ENCODE results near the gene JUND. TPM values are rescaled to one million over a fixed set of nuclear protein-coding genes. Genes with fewer than 3 reads are reported as not detected.

The JUND gene
- total RNA-seq, 4 donors from 2014 or later = 193 to 394 (median 316) TPM

DNA sequence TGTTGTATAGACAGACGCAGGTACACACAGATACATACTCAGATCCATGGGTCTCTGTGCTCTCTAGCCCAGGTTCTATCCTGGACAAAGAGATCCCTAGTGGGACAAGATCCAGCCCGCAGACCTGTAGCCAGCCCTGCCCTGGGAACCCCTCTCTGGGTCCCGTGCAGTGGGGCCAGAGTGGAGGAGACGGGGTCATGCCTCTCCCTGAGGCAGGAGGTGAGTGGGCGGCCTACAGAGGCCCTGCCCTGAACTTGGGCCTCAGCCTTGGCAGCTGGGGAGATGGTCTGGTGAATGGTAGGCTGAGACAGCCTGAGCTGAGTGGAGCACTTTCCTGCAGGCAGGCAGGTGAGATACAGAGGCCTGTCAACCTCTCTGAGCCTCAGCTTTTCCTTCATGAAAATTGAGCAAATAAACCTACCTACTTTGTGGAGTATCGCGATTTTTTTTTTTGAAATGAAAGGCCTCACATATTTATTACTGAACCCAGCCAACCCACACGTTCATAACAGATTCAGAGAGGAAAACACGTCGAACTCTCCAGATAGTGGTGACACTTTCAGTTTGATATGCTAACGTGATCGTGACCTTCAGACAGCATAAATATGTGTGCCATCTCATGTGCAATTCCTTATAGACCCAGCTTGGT lies 3.4 kb upstream of the JUND start:
- H3K9me3 ChIP-seq = no peaks in the 10 kb centered on the region
- no peak overlapping the region for H3K4me3 ChIP-seq (replicated peaks in 1 of 3)
- no peaks in the 10 kb centered on the region for H3K27me3 ChIP-seq
- peaks cover 7 to 9% of the 10 kb centered on the region in 2 donors for H3K4me1 ChIP-seq
- H3K36me3 ChIP-seq = peaks cover 0 to 6% of the 10 kb centered on the region in 2 donors
- intact Hi-C loops (cut with DNase I) = no loop called here
- no peak overlapping the region for H3K27ac ChIP-seq
- TF ChIP-seq POLR2A (IDR thresholded peaks at IDR 0.05) (no peak), CTCF (IDR thresholded peaks at IDR 0.05) (no peak)
- WGBS, 2 donors = 77 to 81% methylated on average over 10 to 12 of the region's 12 CpGs
- DNase-seq = no peak

GRCh38 chr19:18283338-18283737 lies 1.9 kb upstream of the JUND start:
- no peak overlapping the region for H3K4me3 ChIP-seq (replicated peaks in 1 of 3)
- no peaks in the 10 kb centered on the region for H3K27me3 ChIP-seq
- DNase-seq = no peak
- TF ChIP-seq POLR2A (IDR thresholded peaks at IDR 0.05) (no peak), CTCF (IDR thresholded peaks at IDR 0.05) (no peak)
- peak overlapping the region in 2 of 3 donors; percentile 99 to 100 for H3K27ac ChIP-seq
- peaks cover 16 to 17% of the 10 kb centered on the region in 2 donors for H3K4me1 ChIP-seq
- intact Hi-C loops (cut with DNase I) = no loop called here
- no peaks in the 10 kb centered on the region for H3K9me3 ChIP-seq
- 94 to 95% methylated on average over 5 of the region's 5 CpGs for WGBS, 2 donors
- H3K36me3 ChIP-seq = peaks cover 7 to 12% of the 10 kb centered on the region in 2 donors

- H3K9me3 ChIP-seq = no peaks in the 10 kb centered on the region
- intact Hi-C loops (cut with DNase I) = no loop called here
- no peaks in the 10 kb centered on the region for H3K27me3 ChIP-seq
- H3K4me3 ChIP-seq (replicated peaks in 1 of 3) = peak overlapping the region in 1 of 3 donors; percentile 47
- no peak for DNase-seq
- H3K36me3 ChIP-seq = peaks cover 11 to 12% of the 10 kb centered on the region in 2 donors
- TF ChIP-seq POLR2A (IDR thresholded peaks at IDR 0.05) (no peak), CTCF (IDR thresholded peaks at IDR 0.05) (no peak)
- H3K4me1 ChIP-seq = peaks cover 20 to 22% of the 10 kb centered on the region in 2 donors
- 74 to 76% methylated on average over 4 of the region's 4 CpGs for WGBS, 2 donors
- peak overlapping the region; percentile 99 to 100 (median 100) for H3K27ac ChIP-seq
Observed at GRCh38 chr19:18282788-18283141, 1.3 kb upstream of the JUND start.

- Histone ChIP-seq H3K9me3 (no peaks in the 10 kb centered on the region), H3K27ac (peak overlapping the region; percentile 99 to 100 (median 100)), H3K4me1 (peaks cover 23 to 26% of the 10 kb centered on the region in 2 donors), H3K27me3 (no peaks in the 10 kb centered on the region), H3K4me3 (replicated peaks in 1 of 3) (peak overlapping the region in 2 of 3 donors; percentile 47 to 50), H3K36me3 (peaks cover 11 to 12% of the 10 kb centered on the region in 2 donors)
- TF ChIP-seq CTCF (IDR thresholded peaks at IDR 0.05) (peak in 3 of 6 experiments; percentile 15 to 25 (median 16)), POLR2A (IDR thresholded peaks at IDR 0.05) (peak in 1 of 2 donors; percentile 66)
- DNase-seq = peak; percentile 51 to 56
- intact Hi-C loops (cut with DNase I) = no loop called here
- 4 to 8% methylated on average over 6 to 20 of the region's 27 CpGs for WGBS, 2 donors
Observed at GRCh38 chr19:18282021-18282787, 782 bp upstream of the JUND start.
